GM19193 (cell line): Measurements from ENCODE around the gene SMIM5.

Source experiments
- POLR2A ChIP-seq: IDR thresholded peaks from 4 replicates; pipeline ENCODE4 v1.6.1; 2011; ENCODE audit not compliant: insufficient read depth, insufficient read length; ENCODE audit errors: extremely low read depth

The SMIM5 gene

GRCh38 chr17:75681289-75681688, 48.1 kb downstream of the SMIM5 start:
- TF ChIP-seq POLR2A = no peak

- no peak for TF ChIP-seq POLR2A
Measured at GRCh38 chr17:75683583-75683982, 50.3 kb downstream of the SMIM5 start.

- no peak for TF ChIP-seq POLR2A
Measured at GRCh38 chr17:75684249-75684648, 51.0 kb downstream of the SMIM5 start.

GRCh38 chr17:75684924-75685323, 51.7 kb downstream of the SMIM5 start:
- no peak for TF ChIP-seq POLR2A

GRCh38 chr17:75685499-75685898, 52.3 kb downstream of the SMIM5 start:
- no peak for TF ChIP-seq POLR2A

- no peak for TF ChIP-seq POLR2A
Measured at GRCh38 chr17:75688209-75688825, 55.1 kb downstream of the SMIM5 start.

GRCh38 chr17:75689441-75689873, 56.2 kb downstream of the SMIM5 start:
- TF ChIP-seq POLR2A = no peak
